ENCODE measurements around the gene CERS1.

- no peak for TF ChIP-seq CTCF (IDR thresholded peaks at IDR 0.05; ENCODE audit: low read length)
- no peak for TF ChIP-seq EZH2 (IDR thresholded peaks at IDR 0.05; ENCODE audit: borderline replicate concordance, low read length)
Measured at GRCh38 chr19:18912933-18913332, 17.0 kb upstream of the CERS1 start.

All from OCI-LY1 (cell line).